ENCODE measurements around the gene BFSP2. TPM values are rescaled to one million over a fixed set of nuclear protein-coding genes. Genes with fewer than 3 reads are reported as not detected.

Gene BFSP2, protein sequence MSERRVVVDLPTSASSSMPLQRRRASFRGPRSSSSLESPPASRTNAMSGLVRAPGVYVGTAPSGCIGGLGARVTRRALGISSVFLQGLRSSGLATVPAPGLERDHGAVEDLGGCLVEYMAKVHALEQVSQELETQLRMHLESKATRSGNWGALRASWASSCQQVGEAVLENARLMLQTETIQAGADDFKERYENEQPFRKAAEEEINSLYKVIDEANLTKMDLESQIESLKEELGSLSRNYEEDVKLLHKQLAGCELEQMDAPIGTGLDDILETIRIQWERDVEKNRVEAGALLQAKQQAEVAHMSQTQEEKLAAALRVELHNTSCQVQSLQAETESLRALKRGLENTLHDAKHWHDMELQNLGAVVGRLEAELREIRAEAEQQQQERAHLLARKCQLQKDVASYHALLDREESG
- not detected in 2 replicates for total RNA-seq

DNA sequence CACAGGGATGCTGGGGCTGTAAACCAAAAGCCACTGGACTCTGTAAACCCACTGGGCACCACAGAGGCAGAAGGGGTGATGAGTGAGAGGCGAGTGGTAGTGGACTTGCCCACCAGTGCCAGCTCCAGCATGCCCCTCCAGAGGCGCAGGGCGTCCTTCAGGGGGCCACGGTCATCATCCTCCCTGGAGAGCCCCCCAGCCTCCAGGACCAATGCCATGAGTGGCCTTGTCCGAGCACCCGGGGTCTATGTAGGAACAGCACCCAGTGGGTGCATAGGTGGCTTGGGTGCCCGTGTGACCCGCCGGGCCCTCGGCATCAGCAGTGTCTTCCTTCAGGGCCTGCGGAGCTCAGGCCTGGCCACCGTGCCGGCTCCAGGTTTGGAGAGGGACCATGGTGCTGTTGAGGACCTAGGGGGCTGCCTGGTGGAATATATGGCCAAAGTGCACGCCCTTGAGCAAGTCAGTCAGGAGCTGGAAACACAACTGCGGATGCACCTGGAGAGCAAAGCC lies at the start of gene BFSP2:
Gene BFSP2 (plus strand): TSS at position 51 of the 510 bp plus-strand sequence. CDS start 28 bp downstream, at position 79.

Other genes starting within 250 kb of the BFSP2 start
- gene CDV3, start 173.6 kb downstream of the BFSP2 start, total RNA-seq: 98.5 and 106 TPM in 2 replicates

All from cardiac ventricle fibroblast (primary cell).